Measurements from ENCODE around the gene DENND4B.

Gene DENND4B

GRCh38 chr1:153968972-153969371 is 22.5 kb upstream of the DENND4B start:
- DNase-seq (ENCODE audit: low read depth in 2 of 2): no peak
- no peak overlapping the region for H3K4me3 ChIP-seq (replicated peaks in 1 of 2; ENCODE audit: low read depth in 2 of 2, low read length in 2 of 2)
- no peak for TF ChIP-seq CTCF (IDR thresholded peaks at IDR 0.05; ENCODE audit: low read depth, low read length)

GRCh38 chr1:153968408-153968807 is 21.9 kb upstream of the DENND4B start:
- no peak for TF ChIP-seq CTCF (IDR thresholded peaks at IDR 0.05; ENCODE audit: low read depth, low read length)
- H3K4me3 ChIP-seq (replicated peaks in 1 of 2; ENCODE audit: low read depth in 2 of 2, low read length in 2 of 2): peak overlapping the region; percentile 64 to 67
- no peak for DNase-seq (ENCODE audit: low read depth in 2 of 2)

- TF ChIP-seq CTCF (IDR thresholded peaks at IDR 0.05; ENCODE audit: low read depth, low read length): no peak
- DNase-seq (ENCODE audit: low read depth in 2 of 2): no peak
- peak overlapping the region; percentile 64 to 67 for H3K4me3 ChIP-seq (replicated peaks in 1 of 2; ENCODE audit: low read depth in 2 of 2, low read length in 2 of 2)
These were observed 21.5 kb upstream of the DENND4B start for GRCh38 chr1:153968000-153968363.

GRCh38 chr1:153967107-153967999 is 20.8 kb upstream of the DENND4B start, which contains the start of gene CREB3L4:
TSS of gene CREB3L4 (plus strand) at chr1:153967902. CDS start at chr1:153968526, 624 bp downstream.
- peak; percentile 99 for DNase-seq (ENCODE audit: low read depth in 2 of 2)
- TF ChIP-seq CTCF (IDR thresholded peaks at IDR 0.05; ENCODE audit: low read depth, low read length): peak; percentile 40
- H3K4me3 ChIP-seq (replicated peaks in 1 of 2; ENCODE audit: low read depth in 2 of 2, low read length in 2 of 2): peak within 1 kb of the TSS; percentile 64 to 67

- no peak for TF ChIP-seq CTCF (IDR thresholded peaks at IDR 0.05; ENCODE audit: low read depth, low read length)
- peak in 1 of 2 donors; percentile 37 for DNase-seq (ENCODE audit: low read depth in 2 of 2)
- peak overlapping the region; percentile 81 to 83 for H3K4me3 ChIP-seq (replicated peaks in 1 of 2; ENCODE audit: low read depth in 2 of 2, low read length in 2 of 2)
These were observed 17.4 kb upstream of the DENND4B start for GRCh38 chr1:153963850-153964331.

GRCh38 chr1:153963030-153963849 is 16.7 kb upstream of the DENND4B start, which contains the start of gene SLC39A1:
TSS of gene SLC39A1 (minus strand) at chr1:153963537. CDS start at chr1:153962715, 822 bp downstream.
- H3K4me3 ChIP-seq (replicated peaks in 1 of 2; ENCODE audit: low read depth in 2 of 2, low read length in 2 of 2): peak within 1 kb of the TSS; percentile 81 to 83
- no peak for TF ChIP-seq CTCF (IDR thresholded peaks at IDR 0.05; ENCODE audit: low read depth, low read length)
- peak; percentile 97 for DNase-seq (ENCODE audit: low read depth in 2 of 2)
